ENCODE results near the gene TUBB.

- TF ChIP-seq, protein P1, sequence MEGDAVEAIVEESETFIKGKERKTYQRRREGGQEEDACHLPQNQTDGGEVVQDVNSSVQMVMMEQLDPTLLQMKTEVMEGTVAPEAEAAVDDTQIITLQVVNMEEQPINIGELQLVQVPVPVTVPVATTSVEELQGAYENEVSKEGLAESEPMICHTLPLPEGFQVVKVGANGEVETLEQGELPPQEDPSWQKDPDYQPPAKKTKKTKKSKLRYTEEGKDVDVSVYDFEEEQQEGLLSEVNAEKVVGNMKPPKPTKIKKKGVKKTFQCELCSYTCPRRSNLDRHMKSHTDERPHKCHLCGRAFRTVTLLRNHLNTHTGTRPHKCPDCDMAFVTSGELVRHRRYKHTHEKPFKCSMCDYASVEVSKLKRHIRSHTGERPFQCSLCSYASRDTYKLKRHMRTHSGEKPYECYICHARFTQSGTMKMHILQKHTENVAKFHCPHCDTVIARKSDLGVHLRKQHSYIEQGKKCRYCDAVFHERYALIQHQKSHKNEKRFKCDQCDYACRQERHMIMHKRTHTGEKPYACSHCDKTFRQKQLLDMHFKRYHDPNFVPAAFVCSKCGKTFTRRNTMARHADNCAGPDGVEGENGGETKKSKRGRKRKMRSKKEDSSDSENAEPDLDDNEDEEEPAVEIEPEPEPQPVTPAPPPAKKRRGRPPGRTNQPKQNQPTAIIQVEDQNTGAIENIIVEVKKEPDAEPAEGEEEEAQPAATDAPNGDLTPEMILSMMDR (IDR thresholded peaks at IDR 0.05): no peak
- TF ChIP-seq POLR2A (IDR thresholded peaks at IDR 0.05): no peak
Measured at GRCh38 chr6:30770592-30770991, 50.4 kb downstream of the TUBB start.
